ENCODE data around the gene CLEC5A. TPM values are rescaled to one million over a fixed set of nuclear protein-coding genes. Genes with fewer than 3 reads are reported as not detected.

CLEC5A gene
- total RNA-seq: under 1 TPM in 1 of 4 donors, not detected in 3; 0.34 TPM

DNA sequence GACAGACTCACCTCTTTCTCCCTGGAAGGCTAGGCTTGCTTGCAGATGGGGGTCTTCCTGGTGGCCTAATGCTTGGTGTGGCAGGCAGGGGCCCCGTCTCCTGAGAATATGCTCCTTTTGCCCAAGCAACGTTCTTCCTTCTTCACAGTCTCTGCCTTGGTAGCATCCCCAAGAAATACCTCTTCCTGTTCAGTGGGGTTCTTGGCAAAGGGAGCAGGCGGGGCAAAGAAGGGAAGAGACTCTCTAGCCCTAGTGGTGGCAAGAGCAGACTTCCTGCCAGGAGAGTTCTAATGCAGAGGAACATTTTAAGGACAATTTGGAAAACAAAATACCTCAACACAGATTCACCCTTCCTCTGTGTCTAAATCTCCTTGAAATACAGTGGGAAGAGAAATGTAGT is at the start of gene CLEC5A:
Gene CLEC5A, minus strand, starts transcription at position 179 of the 400 bp plus-strand sequence. CDS start 682 bp downstream, outside the sequence.
- TF ChIP-seq, protein P1, sequence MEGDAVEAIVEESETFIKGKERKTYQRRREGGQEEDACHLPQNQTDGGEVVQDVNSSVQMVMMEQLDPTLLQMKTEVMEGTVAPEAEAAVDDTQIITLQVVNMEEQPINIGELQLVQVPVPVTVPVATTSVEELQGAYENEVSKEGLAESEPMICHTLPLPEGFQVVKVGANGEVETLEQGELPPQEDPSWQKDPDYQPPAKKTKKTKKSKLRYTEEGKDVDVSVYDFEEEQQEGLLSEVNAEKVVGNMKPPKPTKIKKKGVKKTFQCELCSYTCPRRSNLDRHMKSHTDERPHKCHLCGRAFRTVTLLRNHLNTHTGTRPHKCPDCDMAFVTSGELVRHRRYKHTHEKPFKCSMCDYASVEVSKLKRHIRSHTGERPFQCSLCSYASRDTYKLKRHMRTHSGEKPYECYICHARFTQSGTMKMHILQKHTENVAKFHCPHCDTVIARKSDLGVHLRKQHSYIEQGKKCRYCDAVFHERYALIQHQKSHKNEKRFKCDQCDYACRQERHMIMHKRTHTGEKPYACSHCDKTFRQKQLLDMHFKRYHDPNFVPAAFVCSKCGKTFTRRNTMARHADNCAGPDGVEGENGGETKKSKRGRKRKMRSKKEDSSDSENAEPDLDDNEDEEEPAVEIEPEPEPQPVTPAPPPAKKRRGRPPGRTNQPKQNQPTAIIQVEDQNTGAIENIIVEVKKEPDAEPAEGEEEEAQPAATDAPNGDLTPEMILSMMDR (IDR thresholded peaks at IDR 0.05; ENCODE audit: low read depth): no peak

DNA sequence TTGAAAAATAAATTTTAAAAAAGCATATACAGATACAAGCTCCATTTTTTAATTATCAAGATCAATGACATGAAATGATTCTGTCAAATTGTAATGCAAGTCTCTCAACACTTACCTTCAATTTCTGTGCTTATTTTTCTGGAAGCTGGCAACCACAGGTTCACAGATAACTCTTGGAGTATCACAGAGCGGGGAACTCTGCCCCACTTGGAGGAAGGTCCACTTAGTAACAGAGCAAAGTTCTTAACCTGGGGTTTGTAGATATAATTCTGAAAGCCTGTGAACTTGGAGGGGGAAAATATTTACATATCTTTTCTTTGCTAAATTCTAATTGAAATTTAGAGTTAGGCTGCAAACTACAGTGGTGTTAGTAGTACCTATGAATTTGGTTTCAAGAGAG is 46.6 kb upstream of the CLEC5A start:
- TF ChIP-seq, protein P1 (IDR thresholded peaks at IDR 0.05; ENCODE audit: low read depth): no peak

DNA sequence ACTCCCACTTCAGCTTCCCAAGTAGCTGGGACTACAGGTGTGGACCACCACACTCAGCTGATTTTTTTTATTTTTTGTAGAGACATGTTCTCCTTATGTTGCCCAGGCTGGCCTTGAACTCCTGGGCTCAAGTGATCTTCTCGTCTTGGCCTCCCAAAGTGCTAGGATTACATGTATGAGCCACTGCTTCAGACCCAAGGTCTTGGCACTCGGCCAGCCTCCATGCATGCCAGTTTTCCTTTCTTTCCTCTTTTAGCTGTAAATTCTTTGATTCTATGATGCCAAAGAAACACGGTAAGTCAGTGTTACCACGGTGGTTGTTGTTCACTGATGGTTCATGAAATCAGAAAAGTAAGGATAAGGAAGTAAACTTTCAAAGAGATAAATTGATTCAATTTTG is 45.9 kb upstream of the CLEC5A start:
- TF ChIP-seq, protein P1 (IDR thresholded peaks at IDR 0.05; ENCODE audit: low read depth): no peak

DNA sequence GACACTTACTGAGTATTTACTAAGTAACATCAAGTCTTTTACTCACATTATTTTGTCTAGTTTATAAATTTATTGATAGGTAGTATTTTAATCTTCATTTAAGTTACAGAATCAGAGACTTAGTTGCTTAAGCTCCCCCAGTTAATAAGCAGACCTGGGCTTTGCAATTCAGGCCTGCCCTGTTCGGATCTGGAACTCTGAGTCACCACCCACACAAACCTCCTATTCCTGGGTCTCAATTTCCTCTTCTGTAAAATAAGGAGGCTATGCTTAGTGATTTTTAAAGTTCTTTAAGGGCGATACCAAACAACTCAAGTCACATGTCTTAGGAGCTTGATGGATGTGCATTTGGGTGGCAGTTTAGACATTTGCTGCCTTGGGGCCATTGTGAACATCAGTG is 45.4 kb upstream of the CLEC5A start:
- TF ChIP-seq, protein P1 (IDR thresholded peaks at IDR 0.05; ENCODE audit: low read depth): no peak

DNA sequence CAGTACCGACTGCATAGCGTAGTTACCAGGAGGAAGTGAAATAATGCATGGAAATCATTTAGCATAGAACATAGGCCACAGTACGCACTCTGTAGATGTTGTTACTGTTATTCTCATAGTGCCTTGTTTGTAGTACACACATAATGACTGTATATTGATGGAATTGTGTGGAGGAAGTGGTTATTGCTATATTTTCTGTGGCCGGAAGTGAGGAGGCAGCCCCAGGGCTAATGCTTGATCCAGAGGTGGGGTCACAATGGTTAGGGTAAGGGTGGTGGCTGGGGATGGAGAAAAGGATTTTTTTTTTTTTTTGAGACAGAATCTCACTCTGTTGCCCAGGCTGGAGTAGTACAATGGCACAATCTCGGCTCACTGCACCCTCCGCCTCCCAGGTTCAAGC is 44.4 kb upstream of the CLEC5A start:
- TF ChIP-seq, protein P1 (IDR thresholded peaks at IDR 0.05; ENCODE audit: low read depth): no peak

DNA sequence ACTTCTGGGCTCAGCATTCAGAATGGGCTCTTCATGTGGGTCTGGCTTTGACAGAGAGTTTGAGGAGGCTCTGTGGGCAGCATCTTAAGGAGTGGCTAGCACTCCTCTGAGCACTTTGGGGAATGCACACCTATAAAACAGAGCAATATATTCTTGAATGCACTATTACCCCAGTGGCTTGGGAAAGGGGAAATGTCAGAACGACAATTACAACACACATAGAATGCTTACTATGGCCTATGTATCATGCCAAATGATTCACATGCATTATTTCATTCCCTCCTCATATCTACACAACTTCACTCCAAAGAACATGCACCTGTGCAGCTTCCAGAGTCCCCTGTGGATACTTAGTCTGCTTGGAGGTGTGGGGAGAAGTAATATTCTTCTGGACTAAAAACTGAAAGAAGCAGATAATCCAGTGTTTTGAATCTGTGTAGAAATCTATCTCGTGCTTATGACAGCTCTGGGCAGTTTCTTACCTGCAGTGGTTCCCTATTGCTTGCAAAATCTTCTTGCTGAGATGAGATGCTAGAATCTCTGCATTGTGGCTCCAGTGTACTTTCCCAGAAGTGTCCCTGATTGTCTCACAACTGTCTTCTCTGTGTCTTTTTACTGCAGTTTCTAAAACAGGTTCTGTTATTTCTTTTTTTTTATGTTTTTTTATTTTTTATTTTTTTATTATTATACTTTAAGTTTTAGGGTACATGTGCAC is 43.4 kb upstream of the CLEC5A start:
- TF ChIP-seq, protein P1 (IDR thresholded peaks at IDR 0.05; ENCODE audit: low read depth): no peak

DNA sequence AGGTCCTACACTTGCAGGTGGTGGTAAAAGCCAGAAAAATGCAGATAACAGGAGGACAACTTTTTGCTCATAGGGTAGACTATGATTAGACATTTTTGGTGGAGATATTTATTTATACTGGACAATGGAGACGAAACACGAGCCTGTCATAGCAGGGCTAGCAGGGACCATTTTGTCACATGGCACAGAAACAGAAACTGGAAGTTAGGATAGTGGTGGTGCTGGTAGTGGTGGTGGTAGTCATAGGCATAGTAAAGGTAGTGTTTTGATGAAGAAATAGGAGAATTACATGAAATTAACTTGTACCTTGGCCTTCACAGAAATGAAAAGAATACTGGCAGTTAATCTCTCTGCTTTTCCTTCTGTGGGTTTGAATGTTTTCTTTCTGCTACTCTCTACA is 40.1 kb upstream of the CLEC5A start:
- TF ChIP-seq, protein P1 (IDR thresholded peaks at IDR 0.05; ENCODE audit: low read depth): no peak

All from subcutaneous adipose tissue (tissue), 4 donors.